Measurements from ENCODE around the gene ORC3.

GRCh38 chr6:87637106-87637505 is 47.2 kb downstream of the ORC3 start:
- TF ChIP-seq ZNF302 (tag by site-specific recombination; IDR thresholded peaks at IDR 0.05; ENCODE audit: low read depth) (no peak), PRDM10 (tag by site-specific recombination; IDR thresholded peaks at IDR 0.05) (no peak), ZNF549 (tag by site-specific recombination; IDR thresholded peaks at IDR 0.05) (no peak), ZNF776 (tag by site-specific recombination; IDR thresholded peaks at IDR 0.05; ENCODE audit: borderline replicate concordance) (no peak), KLF16 (tag by site-specific recombination; IDR thresholded peaks at IDR 0.05) (no peak), ZNF18 (tag by site-specific recombination; IDR thresholded peaks at IDR 0.05) (no peak)
- TF ChIP-seq, protein P1, sequence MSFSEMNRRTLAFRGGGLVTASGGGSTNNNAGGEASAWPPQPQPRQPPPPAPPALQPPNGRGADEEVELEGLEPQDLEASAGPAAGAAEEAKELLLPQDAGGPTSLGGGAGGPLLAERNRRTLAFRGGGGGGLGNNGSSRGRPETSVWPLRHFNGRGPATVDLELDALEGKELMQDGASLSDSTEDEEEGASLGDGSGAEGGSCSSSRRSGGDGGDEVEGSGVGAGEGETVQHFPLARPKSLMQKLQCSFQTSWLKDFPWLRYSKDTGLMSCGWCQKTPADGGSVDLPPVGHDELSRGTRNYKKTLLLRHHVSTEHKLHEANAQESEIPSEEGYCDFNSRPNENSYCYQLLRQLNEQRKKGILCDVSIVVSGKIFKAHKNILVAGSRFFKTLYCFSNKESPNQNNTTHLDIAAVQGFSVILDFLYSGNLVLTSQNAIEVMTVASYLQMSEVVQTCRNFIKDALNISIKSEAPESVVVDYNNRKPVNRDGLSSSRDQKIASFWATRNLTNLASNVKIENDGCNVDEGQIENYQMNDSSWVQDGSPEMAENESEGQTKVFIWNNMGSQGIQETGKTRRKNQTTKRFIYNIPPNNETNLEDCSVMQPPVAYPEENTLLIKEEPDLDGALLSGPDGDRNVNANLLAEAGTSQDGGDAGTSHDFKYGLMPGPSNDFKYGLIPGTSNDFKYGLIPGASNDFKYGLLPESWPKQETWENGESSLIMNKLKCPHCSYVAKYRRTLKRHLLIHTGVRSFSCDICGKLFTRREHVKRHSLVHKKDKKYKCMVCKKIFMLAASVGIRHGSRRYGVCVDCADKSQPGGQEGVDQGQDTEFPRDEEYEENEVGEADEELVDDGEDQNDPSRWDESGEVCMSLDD (tag by site-specific recombination; IDR thresholded peaks at IDR 0.05), result no peak
- TF ChIP-seq, protein P2, sequence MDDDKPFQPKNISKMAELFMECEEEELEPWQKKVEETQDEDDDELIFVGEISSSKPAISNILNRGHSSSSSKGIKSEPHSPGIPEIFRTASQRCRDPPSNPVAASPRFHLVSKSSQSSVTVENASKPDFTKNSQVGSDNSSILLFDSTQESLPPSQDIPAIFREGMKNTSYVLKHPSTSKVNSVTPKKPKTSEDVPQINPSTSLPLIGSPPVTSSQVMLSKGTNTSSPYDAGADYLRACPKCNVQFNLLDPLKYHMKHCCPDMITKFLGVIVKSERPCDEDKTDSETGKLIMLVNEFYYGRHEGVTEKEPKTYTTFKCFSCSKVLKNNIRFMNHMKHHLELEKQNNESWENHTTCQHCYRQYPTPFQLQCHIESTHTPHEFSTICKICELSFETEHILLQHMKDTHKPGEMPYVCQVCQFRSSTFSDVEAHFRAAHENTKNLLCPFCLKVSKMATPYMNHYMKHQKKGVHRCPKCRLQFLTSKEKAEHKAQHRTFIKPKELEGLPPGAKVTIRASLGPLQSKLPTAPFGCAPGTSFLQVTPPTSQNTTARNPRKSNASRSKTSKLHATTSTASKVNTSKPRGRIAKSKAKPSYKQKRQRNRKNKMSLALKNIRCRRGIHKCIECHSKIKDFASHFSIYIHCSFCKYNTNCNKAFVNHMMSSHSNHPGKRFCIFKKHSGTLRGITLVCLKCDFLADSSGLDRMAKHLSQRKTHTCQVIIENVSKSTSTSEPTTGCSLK (tag by site-specific recombination; IDR thresholded peaks at IDR 0.05), result no peak
- TF ChIP-seq, protein P3, sequence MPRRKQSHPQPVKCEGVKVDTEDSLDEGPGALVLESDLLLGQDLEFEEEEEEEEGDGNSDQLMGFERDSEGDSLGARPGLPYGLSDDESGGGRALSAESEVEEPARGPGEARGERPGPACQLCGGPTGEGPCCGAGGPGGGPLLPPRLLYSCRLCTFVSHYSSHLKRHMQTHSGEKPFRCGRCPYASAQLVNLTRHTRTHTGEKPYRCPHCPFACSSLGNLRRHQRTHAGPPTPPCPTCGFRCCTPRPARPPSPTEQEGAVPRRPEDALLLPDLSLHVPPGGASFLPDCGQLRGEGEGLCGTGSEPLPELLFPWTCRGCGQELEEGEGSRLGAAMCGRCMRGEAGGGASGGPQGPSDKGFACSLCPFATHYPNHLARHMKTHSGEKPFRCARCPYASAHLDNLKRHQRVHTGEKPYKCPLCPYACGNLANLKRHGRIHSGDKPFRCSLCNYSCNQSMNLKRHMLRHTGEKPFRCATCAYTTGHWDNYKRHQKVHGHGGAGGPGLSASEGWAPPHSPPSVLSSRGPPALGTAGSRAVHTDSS (tag by site-specific recombination; IDR thresholded peaks at IDR 0.05), result no peak
- TF ChIP-seq, protein P4, sequence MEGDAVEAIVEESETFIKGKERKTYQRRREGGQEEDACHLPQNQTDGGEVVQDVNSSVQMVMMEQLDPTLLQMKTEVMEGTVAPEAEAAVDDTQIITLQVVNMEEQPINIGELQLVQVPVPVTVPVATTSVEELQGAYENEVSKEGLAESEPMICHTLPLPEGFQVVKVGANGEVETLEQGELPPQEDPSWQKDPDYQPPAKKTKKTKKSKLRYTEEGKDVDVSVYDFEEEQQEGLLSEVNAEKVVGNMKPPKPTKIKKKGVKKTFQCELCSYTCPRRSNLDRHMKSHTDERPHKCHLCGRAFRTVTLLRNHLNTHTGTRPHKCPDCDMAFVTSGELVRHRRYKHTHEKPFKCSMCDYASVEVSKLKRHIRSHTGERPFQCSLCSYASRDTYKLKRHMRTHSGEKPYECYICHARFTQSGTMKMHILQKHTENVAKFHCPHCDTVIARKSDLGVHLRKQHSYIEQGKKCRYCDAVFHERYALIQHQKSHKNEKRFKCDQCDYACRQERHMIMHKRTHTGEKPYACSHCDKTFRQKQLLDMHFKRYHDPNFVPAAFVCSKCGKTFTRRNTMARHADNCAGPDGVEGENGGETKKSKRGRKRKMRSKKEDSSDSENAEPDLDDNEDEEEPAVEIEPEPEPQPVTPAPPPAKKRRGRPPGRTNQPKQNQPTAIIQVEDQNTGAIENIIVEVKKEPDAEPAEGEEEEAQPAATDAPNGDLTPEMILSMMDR (tag by site-specific recombination; IDR thresholded peaks at IDR 0.05), result no peak
